HL-60 (cell line): ENCODE measurements around the gene SDR42E2.

Source experiments
- POLR2AphosphoS5 ChIP-seq: IDR thresholded peaks from 2 replicates; pipeline ENCODE4 v1.6.1; 2012; ENCODE audit warnings: low read depth
- REST ChIP-seq: IDR thresholded peaks from 2 replicates; pipeline ENCODE4 v1.6.1; 2012; ENCODE audit warnings: low read depth; ENCODE audit not compliant: insufficient replicate concordance
- TF ChIP-seq, protein P1 (sequence below): IDR thresholded peaks from one replicate; pipeline ENCODE4 v1.5.1; 2011; ENCODE audit warnings: low read length, control low read depth, inconsistent platforms; ENCODE audit not compliant: insufficient read depth

DNA sequence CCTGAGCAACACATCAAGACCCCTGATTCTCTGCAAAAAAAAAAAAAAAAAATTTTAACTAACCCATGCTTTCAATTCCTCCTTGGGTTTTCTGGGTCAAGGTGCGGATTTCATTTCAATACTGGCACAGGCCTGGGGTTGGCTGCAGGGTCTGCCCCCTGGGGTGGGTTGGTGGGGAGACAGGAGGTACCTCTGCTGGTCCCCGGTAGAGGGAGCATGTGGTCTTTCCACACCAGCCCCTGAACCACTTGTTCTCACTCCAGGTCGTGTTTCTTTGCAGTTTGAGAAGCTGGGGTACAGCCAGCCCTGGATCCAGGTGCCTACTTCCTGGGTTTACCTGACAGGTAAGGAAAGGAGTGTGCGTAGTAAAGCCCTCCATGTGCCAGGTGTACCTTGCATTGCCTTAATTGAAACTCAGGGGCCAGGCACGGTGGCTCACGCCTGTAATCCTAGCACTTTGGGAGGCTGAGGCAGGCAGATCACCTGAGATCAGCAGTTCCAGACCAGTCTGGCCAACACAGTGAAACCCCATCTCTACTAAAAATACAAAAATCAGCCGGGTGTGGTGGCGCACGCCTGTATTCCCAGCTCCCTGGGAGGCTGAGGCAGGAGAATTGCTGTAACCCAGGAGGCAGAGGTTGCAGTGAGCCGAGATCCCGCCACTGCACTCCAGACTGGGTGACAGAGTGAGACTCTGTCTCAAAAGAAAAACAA, 21.8 kb downstream of the SDR42E2 start:
- TF ChIP-seq, protein P1, sequence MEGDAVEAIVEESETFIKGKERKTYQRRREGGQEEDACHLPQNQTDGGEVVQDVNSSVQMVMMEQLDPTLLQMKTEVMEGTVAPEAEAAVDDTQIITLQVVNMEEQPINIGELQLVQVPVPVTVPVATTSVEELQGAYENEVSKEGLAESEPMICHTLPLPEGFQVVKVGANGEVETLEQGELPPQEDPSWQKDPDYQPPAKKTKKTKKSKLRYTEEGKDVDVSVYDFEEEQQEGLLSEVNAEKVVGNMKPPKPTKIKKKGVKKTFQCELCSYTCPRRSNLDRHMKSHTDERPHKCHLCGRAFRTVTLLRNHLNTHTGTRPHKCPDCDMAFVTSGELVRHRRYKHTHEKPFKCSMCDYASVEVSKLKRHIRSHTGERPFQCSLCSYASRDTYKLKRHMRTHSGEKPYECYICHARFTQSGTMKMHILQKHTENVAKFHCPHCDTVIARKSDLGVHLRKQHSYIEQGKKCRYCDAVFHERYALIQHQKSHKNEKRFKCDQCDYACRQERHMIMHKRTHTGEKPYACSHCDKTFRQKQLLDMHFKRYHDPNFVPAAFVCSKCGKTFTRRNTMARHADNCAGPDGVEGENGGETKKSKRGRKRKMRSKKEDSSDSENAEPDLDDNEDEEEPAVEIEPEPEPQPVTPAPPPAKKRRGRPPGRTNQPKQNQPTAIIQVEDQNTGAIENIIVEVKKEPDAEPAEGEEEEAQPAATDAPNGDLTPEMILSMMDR = no peak
- TF ChIP-seq POLR2AphosphoS5 = no peak
- TF ChIP-seq REST = no peak
